Transverse colon (tissue), 4 donors: ENCODE results near the gene PDE4D. TPM values are rescaled to one million over a fixed set of nuclear protein-coding genes. Genes with fewer than 3 reads are reported as not detected.
"Not testable (repeated sequence)": the region's sequence is repeated elsewhere in the genome, so short reads cannot be mapped to it uniquely, and the experiment has no call there.

ENCODE experiments used
- DNase-seq: peaks from one replicate; pipeline ENCODE4 v3.0.0-alpha.2; 2019
- H3K27ac ChIP-seq, 4 donors: fragments of 200-600 bp; sonication (generic); 2 replicates each; pipeline ENCODE4 v1.5.1; 2016 to 2018; ENCODE audit warnings: inconsistent platforms in 4 of 4
- H3K27me3 ChIP-seq: fragments of 200-600 bp; sonication (generic); 2 replicates; pipeline ENCODE4 v1.5.1; 2017; ENCODE audit warnings: inconsistent platforms
- H3K36me3 ChIP-seq, 4 donors: fragments of 200-600 bp; sonication (generic); 2 replicates each; pipeline ENCODE4 v1.5.1; 2017 to 2019; ENCODE audit warnings: inconsistent platforms in 4 of 4
- H3K4me1 ChIP-seq, 4 donors: fragments of 200-600 bp; sonication (generic); 2 replicates each; pipeline ENCODE4 v1.5.1; 2017 to 2020; ENCODE audit warnings: inconsistent platforms in 4 of 4
- H3K4me3 ChIP-seq, 4 donors: fragments of 200-600 bp; sonication (generic); 1 replicate in 1 of 4; 2 replicates in 3 of 4; pipeline versions ENCODE4 v1.5.1 to v1.6.1; 2017 to 2019; ENCODE audit warnings: inconsistent platforms in 4 of 4
- H3K9me3 ChIP-seq, 2 donors: fragments of 200-600 bp; sonication (generic); 2 replicates each; pipeline ENCODE4 v1.5.1; 2017 to 2019; ENCODE audit warnings: inconsistent platforms in 2 of 2
- CTCF ChIP-seq, 5 experiments: fragments of 200-600 bp in 3 of 5; fragments of 450-650 bp in 2 of 5; sonication (generic) in 3 of 5; IDR thresholded peaks; 1 replicate in 2 of 5; 2 replicates in 3 of 5; pipeline ENCODE4 v1.5.1; 2016 to 2017; ENCODE audit warnings: antibody characterized with exemption in 5 of 5, inconsistent platforms in 3 of 5, mild to moderate bottlenecking in 2 of 5, moderate library complexity in 1 of 5
- EP300 ChIP-seq: sonication (generic); formaldehyde crosslinking; IDR thresholded peaks from one replicate; pipeline ENCODE4 v1.6.1; 2017; ENCODE audit warnings: antibody characterized with exemption, low read depth
- POLR2A ChIP-seq: fragments of 450-650 bp; IDR thresholded peaks from one replicate; pipeline ENCODE4 v1.6.1; 2016; ENCODE audit warnings: antibody characterized with exemption, mild to moderate bottlenecking, moderate library complexity
- POLR2AphosphoS5 ChIP-seq, 3 donors: sonication (generic); formaldehyde crosslinking; IDR thresholded peaks; one replicate each; pipeline ENCODE4 v1.6.1; 2016; ENCODE audit warnings: antibody characterized with exemption in 3 of 3
- WGBS, 2 donors: methylation state at CpG; one replicate each; pipeline ENCODE4 v1.1.5; 2018; ENCODE audit warnings: low coverage in 1 of 2; 5-methylcytosine and 5-hydroxymethylcytosine counted together
- in situ Hi-C, 4 donors: fragments of 200-750 bp; cut with MboI; loops; one replicate each; pipeline versions ENCODE4 v1.15.0 to v1.15.1; 2017; ENCODE audit warnings: low sequenced_read_pairs in 3 of 4, low pct_ligation_motif_present in 1 of 4, low pct_unique_long_range_greater_than_20kb in 1 of 4
- intact Hi-C: fragments of 100-400 bp; cut with DNase I; formaldehyde crosslinking; loops from one replicate; pipeline ENCODE4 v1.15.1; 2023; ENCODE audit warnings: low total_unique reads
- total RNA-seq, 4 donors: library from RNA; depleted of rRNA; stranded (reverse); fragments of >200 nt; gene quantifications; one replicate each; pipeline ENCODE4 v1.1.0, GENCODE V29; 2016

PDE4D gene
- total RNA-seq, 4 donors from 2014 or later = 47.0 to 302 (median 73.6) TPM

DNA sequence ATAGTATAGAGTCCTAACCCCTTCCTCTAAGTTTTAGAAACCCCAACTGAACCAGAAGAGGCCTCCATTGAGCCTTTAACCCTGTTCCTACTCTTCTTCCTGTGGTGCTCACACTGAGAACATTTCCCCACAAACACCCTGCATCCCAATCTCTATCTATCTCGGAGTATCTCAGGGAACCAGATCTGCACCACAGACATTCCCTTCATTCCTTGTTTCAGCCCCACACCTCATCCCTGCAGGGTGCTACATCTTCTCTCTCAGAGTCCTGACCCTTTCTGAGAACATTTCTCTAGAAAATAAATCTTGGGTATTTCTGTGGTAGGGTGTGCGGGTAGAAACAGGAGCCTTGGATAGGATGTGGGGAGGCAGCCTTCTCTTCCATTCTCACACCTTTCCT lies 507.8 kb downstream of the PDE4D start:
- no peaks in the 10 kb centered on the region for H3K36me3 ChIP-seq
- 78 to 97% methylated on average over 2 of the region's 2 CpGs for WGBS, 2 donors
- peaks cover 0 to 7% (median 0%) of the 10 kb centered on the region in 4 donors for H3K4me1 ChIP-seq
- intact Hi-C loops (no loop called here), in situ Hi-C loops (loop anchor here (5.0 to 25.0 kb wide), 5 partner anchors 277 to 498 kb away; no protein-coding TSS in a partner anchor)
- no peaks in the 10 kb centered on the region for H3K9me3 ChIP-seq
- DNase-seq = no peak
- no peak overlapping the region for H3K4me3 ChIP-seq
- TF ChIP-seq POLR2AphosphoS5 (IDR thresholded peaks at IDR 0.05) (no peak), EP300 (no peak), CTCF (IDR thresholded peaks at IDR 0.05) (no peak), POLR2A (no peak)
- H3K27me3 ChIP-seq = no peaks in the 10 kb centered on the region
- H3K27ac ChIP-seq = no peak overlapping the region

GRCh38 chr5:59380350-59380951 lies 513.1 kb downstream of the PDE4D start:
- H3K4me1 ChIP-seq = peaks cover 0 to 12% (median 0%) of the 10 kb centered on the region in 4 donors
- H3K36me3 ChIP-seq = no peaks in the 10 kb centered on the region
- H3K9me3 ChIP-seq = no peaks in the 10 kb centered on the region
- intact Hi-C loops (loop anchor here (5.0 kb wide), 1 partner anchor 193 kb away; no protein-coding TSS in a partner anchor), in situ Hi-C loops (loop anchor here (25.0 kb wide), 3 partner anchors 282 to 493 kb away; no protein-coding TSS in a partner anchor)
- DNase-seq = no peak
- TF ChIP-seq POLR2AphosphoS5 (IDR thresholded peaks at IDR 0.05) (no peak), CTCF (IDR thresholded peaks at IDR 0.05) (peak; percentile 43 to 63 (median 56))
- no peaks in the 10 kb centered on the region for H3K27me3 ChIP-seq
- H3K27ac ChIP-seq = peak overlapping the region; percentile 15 to 60 (median 34)
- WGBS, 2 donors = 0 to 6% methylated on average over 1 of the region's 1 CpG
- no peak overlapping the region for H3K4me3 ChIP-seq

DNA sequence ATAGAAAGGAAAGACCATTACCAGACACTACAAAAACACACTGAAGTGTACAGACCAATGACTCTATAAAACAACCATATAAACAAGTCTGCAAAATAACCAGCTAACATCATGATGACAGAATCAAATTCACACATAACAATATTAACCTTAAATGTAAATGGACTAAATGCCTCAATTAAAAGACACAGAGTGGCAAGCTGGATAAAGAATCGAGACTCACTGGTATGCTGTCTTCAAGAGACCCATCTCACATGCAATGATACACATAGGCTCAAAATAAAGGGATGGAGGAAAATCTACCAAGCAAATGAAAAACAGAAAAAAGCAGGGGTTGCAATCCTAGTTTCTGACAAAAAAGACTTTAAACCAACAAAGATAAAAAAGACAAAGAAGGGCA lies 519.5 kb downstream of the PDE4D start:
- Histone ChIP-seq H3K4me1 (peaks cover 0 to 11% (median 3%) of the 10 kb centered on the region in 4 donors), H3K9me3 (peaks cover 0 to 18% of the 10 kb centered on the region in 2 donors)
- H3K27me3 ChIP-seq, H3K36me3 ChIP-seq, H3K4me3 ChIP-seq, DNase-seq, intact Hi-C loops, H3K27ac ChIP-seq: not testable (repeated sequence)
- 83 to 97% methylated on average over 1 of the region's 1 CpG for WGBS, 2 donors
- in situ Hi-C loops = loop anchor here in 2 of 4 donors (10.0 to 25.0 kb wide), 2 partner anchors 179 to 462 kb away; no protein-coding TSS in a partner anchor

- Histone ChIP-seq H3K4me1 (peaks cover 0 to 11% (median 6%) of the 10 kb centered on the region in 4 donors), H3K36me3 (no peaks in the 10 kb centered on the region), H3K27me3 (no peaks in the 10 kb centered on the region), H3K4me3 (no peak overlapping the region), H3K27ac (no peak overlapping the region), H3K9me3 (peaks cover 0 to 18% of the 10 kb centered on the region in 2 donors)
- intact Hi-C loops (no loop called here), in situ Hi-C loops (loop anchor here in 2 of 4 donors (10.0 to 25.0 kb wide), 2 partner anchors 177 to 459 kb away; no protein-coding TSS in a partner anchor)
- WGBS, 2 donors = 63 to 70% methylated on average over 4 of the region's 4 CpGs
- no peak for DNase-seq
- TF ChIP-seq POLR2A (no peak), CTCF (IDR thresholded peaks at IDR 0.05) (no peak), EP300 (no peak), POLR2AphosphoS5 (IDR thresholded peaks at IDR 0.05) (no peak)
Observed at GRCh38 chr5:59371525-59372127, 521.9 kb downstream of the PDE4D start.
